HG03571 (cell line): ENCODE measurements around the gene ZKSCAN5.
"Not testable (repeated sequence)": the region's sequence is repeated elsewhere in the genome, so short reads cannot be mapped to it uniquely, and the experiment has no call there.

Experiments used
- ATAC-seq: cut with Tn5 transposase; IDR thresholded peaks from one replicate; pipeline ENCODE4 v1.9.1; 2021; ENCODE audit not compliant: unreplicated experiment

The ZKSCAN5 gene

GRCh38 chr7:99580778-99581332, 76.4 kb downstream of the ZKSCAN5 start:
- ATAC-seq: not testable (repeated sequence)
